ENCODE results near the gene NCAM2. TPM values are rescaled to one million over a fixed set of nuclear protein-coding genes. Genes with fewer than 3 reads are reported as not detected.

NCAM2 gene
- total and polyA plus RNA-seq, 11 donors, result 0.19 to 4.3 (median 2.9) TPM

DNA sequence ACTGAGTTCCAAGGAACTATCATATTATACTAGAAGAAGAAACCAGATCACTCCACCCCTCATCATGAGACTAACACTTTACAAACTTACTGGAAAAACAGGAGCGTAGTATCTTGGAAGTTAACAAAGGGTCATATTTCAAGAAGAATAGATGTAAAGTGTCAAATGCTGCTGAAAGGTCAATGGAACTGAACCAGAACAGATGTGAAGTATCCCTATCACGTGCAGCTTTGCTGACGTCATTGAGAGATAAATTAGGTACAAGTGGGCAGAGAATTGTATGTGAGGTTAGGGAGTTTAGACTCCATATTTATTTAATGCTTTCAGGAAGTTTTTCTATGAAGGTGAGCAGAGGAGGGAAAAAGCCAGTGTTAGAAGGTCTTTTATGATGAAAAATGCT is 483.0 kb downstream of the NCAM2 start:
- ATAC-seq, result no peak
- no peak for TF ChIP-seq POLR2A (IDR thresholded peaks at IDR 0.05)
- TF ChIP-seq, protein P1, sequence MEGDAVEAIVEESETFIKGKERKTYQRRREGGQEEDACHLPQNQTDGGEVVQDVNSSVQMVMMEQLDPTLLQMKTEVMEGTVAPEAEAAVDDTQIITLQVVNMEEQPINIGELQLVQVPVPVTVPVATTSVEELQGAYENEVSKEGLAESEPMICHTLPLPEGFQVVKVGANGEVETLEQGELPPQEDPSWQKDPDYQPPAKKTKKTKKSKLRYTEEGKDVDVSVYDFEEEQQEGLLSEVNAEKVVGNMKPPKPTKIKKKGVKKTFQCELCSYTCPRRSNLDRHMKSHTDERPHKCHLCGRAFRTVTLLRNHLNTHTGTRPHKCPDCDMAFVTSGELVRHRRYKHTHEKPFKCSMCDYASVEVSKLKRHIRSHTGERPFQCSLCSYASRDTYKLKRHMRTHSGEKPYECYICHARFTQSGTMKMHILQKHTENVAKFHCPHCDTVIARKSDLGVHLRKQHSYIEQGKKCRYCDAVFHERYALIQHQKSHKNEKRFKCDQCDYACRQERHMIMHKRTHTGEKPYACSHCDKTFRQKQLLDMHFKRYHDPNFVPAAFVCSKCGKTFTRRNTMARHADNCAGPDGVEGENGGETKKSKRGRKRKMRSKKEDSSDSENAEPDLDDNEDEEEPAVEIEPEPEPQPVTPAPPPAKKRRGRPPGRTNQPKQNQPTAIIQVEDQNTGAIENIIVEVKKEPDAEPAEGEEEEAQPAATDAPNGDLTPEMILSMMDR (IDR thresholded peaks at IDR 0.05), result no peak
- DNase-seq, result no peak
- Histone ChIP-seq H3K27me3 (no peaks in the 10 kb centered on the region), H3K4me1 (no peaks in the 10 kb centered on the region), H3K4me3 (no peak overlapping the region), H3K36me3 (peaks cover 0 to 5% (median 0%) of the 10 kb centered on the region in 9 donors), H3K9me3 (peaks cover 0 to 9% (median 0%) of the 10 kb centered on the region in 12 donors), H3K27ac (no peak overlapping the region)
- 47 to 56% (median 51%) methylated on average over 3 of the region's 3 CpGs for WGBS, 4 donors
- intact Hi-C loops (cut with DNase I), result no loop called here

DNA sequence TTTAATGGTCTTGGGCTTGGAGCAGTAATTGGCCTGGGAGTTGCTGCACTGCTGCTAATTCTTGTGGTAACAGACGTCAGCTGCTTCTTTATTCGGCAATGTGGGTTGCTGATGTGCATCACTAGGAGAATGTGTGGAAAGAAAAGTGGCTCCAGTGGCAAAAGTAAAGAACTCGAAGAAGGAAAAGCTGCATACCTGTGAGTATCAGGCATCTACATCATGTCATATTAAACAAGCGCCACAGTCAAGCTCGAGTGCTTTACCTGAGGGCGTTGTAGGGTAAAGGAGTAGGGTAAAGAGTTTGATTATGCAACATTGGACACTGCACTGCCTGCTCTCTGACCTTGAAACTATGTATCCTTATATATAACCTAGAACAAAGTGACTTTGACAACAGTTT is 510.6 kb downstream of the NCAM2 start:
- Histone ChIP-seq H3K27ac (no peak overlapping the region), H3K4me1 (no peaks in the 10 kb centered on the region), H3K9me3 (peaks cover 0 to 13% (median 0%) of the 10 kb centered on the region in 12 donors), H3K36me3 (no peaks in the 10 kb centered on the region), H3K27me3 (no peaks in the 10 kb centered on the region), H3K4me3 (no peak overlapping the region)
- DNase-seq (no peak), ATAC-seq (no peak)
- 74 to 88% (median 82%) methylated on average over 6 of the region's 6 CpGs for WGBS, 4 donors
- TF ChIP-seq, protein P1 (IDR thresholded peaks at IDR 0.05), result no peak
- no peak for TF ChIP-seq POLR2A (IDR thresholded peaks at IDR 0.05)
- intact Hi-C loops (cut with DNase I), result no loop called here

DNA sequence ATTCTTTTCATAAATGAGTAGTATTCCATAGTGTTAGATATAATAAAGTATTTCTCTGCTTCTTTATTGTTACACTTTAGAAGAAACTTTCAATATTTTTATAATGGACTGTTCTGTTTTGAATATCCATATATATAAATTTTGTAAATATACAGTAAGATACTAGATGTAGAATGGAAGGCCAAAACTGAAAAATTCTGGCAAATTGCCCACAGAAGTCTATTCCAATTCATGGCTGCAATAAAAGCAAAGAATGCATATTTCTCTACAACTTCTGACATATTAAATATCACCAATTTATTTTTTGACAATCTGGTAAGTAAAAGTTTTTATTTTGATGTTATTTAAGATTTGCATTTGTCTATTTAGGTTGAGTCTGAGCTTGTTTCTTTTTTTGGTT is 532.5 kb downstream of the NCAM2 start:
- no peak overlapping the region for H3K4me3 ChIP-seq
- H3K36me3 ChIP-seq, result no peaks in the 10 kb centered on the region
- H3K9me3 ChIP-seq, result no peaks in the 10 kb centered on the region
- DNase-seq, result no peak
- H3K27ac ChIP-seq, result no peak overlapping the region
- H3K27me3 ChIP-seq, result no peaks in the 10 kb centered on the region
- TF ChIP-seq, protein P1 (IDR thresholded peaks at IDR 0.05), result no peak
- no peak for TF ChIP-seq POLR2A (IDR thresholded peaks at IDR 0.05)
- no peaks in the 10 kb centered on the region for H3K4me1 ChIP-seq
- intact Hi-C loops (cut with DNase I), result no loop called here
- no peak for ATAC-seq

DNA sequence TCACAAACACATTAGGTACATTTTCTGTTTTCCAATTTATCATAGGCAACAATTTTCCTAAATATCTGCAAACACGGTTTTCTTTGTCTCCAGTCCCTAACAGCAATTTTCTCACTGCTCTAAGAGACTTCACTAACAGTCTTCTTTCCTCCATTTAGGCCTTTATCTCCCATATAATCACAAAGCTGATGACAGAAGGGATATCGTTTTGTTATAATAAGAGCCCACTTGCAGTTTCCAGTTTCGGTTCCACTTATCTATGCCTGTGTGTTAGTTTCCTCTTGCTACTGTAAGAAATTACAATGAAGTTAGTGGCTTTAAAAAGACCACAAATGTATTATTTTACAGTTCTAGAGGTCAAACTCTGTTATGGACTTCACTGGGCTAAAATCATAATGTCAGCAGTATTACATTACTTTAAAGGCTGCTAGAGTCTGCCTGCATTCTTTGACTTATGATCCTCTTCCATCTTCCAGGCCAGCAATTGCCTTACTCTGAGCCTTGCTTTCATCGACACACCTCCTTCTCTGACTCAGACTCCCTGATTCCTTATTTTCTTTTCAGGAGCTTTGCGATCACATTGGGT is 549.3 kb downstream of the NCAM2 start:
- H3K4me3 ChIP-seq, result no peak overlapping the region
- TF ChIP-seq, protein P1 (IDR thresholded peaks at IDR 0.05), result no peak
- no peak for TF ChIP-seq POLR2A (IDR thresholded peaks at IDR 0.05)
- ATAC-seq (no peak), DNase-seq (no peak)
- H3K4me1 ChIP-seq, result no peaks in the 10 kb centered on the region
- H3K9me3 ChIP-seq, result peaks cover 0 to 4% (median 0%) of the 10 kb centered on the region in 12 donors
- intact Hi-C loops (cut with DNase I), result no loop called here
- H3K27me3 ChIP-seq, result no peaks in the 10 kb centered on the region
- WGBS, 4 donors, result 60 to 64% (median 64%) methylated on average over 5 of the region's 5 CpGs
- H3K36me3 ChIP-seq, result no peaks in the 10 kb centered on the region
- no peak overlapping the region for H3K27ac ChIP-seq

Measured in heart left ventricle (tissue), 16 donors.